HepG2 (cell line): ENCODE data around the gene VSTM4. TPM values are rescaled to one million over a fixed set of nuclear protein-coding genes. Genes with fewer than 3 reads are reported as not detected.

Source experiments
- ATAC-seq: fragments of 200-7000 bp; cut with Tn5 transposase; 3 replicates; pipeline ENCODE4 v1.9.1; 2020; ENCODE audit warnings: mild to moderate bottlenecking, moderate library complexity
- BruUV-seq: library from RNA; stranded (reverse); fragments of 400-500 nt; replicated peaks from 2 replicates; lab custom pipeline; 2021; lab: Mats Ljungman, UMichigan
- CTCF ChIA-PET: fragments of 300-600 bp; formaldehyde crosslinking; extraction: SDS; loops from one replicate; lab custom pipeline; 2021; ENCODE audit warnings: low total read pairs, inconsistent platforms, low intra/inter-chr PET ratio; lab: Yijun Ruan, JAX
- POLR2A ChIA-PET: fragments of 350-600 bp; sonication (Branson Sonifier 250); formaldehyde crosslinking; loops from one replicate; lab custom pipeline; 2020; ENCODE audit warnings: antibody characterized with exemption, inconsistent platforms; lab: Yijun Ruan, JAX
- DNase-seq: peaks from one replicate; pipeline ENCODE4 v3.0.0-alpha.2; 2015; ENCODE audit warnings: low spot score
- FAIRE-seq: peaks from 3 replicates; lab custom pipeline; 2011; peaks lifted over from hg19 to GRCh38; lab: Jason Lieb, UNC
- H2AFZ ChIP-seq: one replicate; pipeline ENCODE4 v1.6.1; 2011; ENCODE audit warnings: low read length, inconsistent platforms
- H3K27ac ChIP-seq: fragments of 300-600 bp; 3 replicates; pipeline ENCODE4 v1.8.0; 2011; ENCODE audit warnings: mixed run types, mild to moderate bottlenecking, mixed read lengths, low read length, inconsistent platforms; ENCODE audit not compliant: insufficient read depth; ENCODE audit errors: extremely low read length
- H3K27me3 ChIP-seq, 2 experiments: fragments of 200-600 bp in 1 of 2; 2 replicates in 1 of 2; 3 replicates in 1 of 2; pipeline versions ENCODE4 v1.6.0 to v1.8.0; 2011; ENCODE audit warnings: low read length in 2 of 2, mild to moderate bottlenecking in 2 of 2, moderate library complexity in 2 of 2, inconsistent platforms in 1 of 2; ENCODE audit not compliant: insufficient read depth in 2 of 2, control insufficient read depth in 1 of 2
- H3K36me3 ChIP-seq, 2 experiments: fragments of 200-600 bp in 1 of 2; replicated peaks in 1 of 2; 2 replicates in 1 of 2; 3 replicates in 1 of 2; pipeline versions ENCODE4 v1.5.1 to v1.8.0; 2011; ENCODE audit warnings: low read length in 2 of 2, inconsistent platforms in 1 of 2; ENCODE audit not compliant: insufficient read depth in 2 of 2, control insufficient read depth in 1 of 2
- H3K4me1 ChIP-seq: 2 replicates; pipeline ENCODE4 v1.5.1; 2012; ENCODE audit warnings: low read length, inconsistent platforms; ENCODE audit not compliant: insufficient read depth
- H3K4me2 ChIP-seq: 2 replicates; pipeline ENCODE4 v1.6.0; 2011; ENCODE audit warnings: low read depth, low read length, inconsistent platforms
- H3K4me3 ChIP-seq, 3 experiments: fragments of 200-600 bp in 1 of 3; sonication (generic), shearing (Covaris generic) in 1 of 3; replicated peaks in 1 of 3; 2 replicates each; pipeline ENCODE4 v1.5.1; 2011 to 2016; ENCODE audit warnings: low read length in 3 of 3, inconsistent platforms in 2 of 3, low read depth in 2 of 3, mild to moderate bottlenecking in 2 of 3, control low read depth in 1 of 3, mixed read lengths in 1 of 3; ENCODE audit not compliant: insufficient read depth in 1 of 3
- H3K79me2 ChIP-seq: one replicate; pipeline ENCODE4 v1.6.1; 2011; ENCODE audit warnings: low read length, inconsistent platforms; ENCODE audit not compliant: insufficient read depth
- H3K9ac ChIP-seq: 2 replicates; pipeline ENCODE4 v1.6.0; 2011; ENCODE audit warnings: mild to moderate bottlenecking, low read depth, low read length, inconsistent platforms; ENCODE audit not compliant: insufficient read depth
- H3K9me3 ChIP-seq: 2 replicates; pipeline ENCODE4 v1.5.1; 2012; ENCODE audit warnings: mild to moderate bottlenecking, low read length
- H4K20me1 ChIP-seq: 2 replicates; pipeline ENCODE4 v1.6.0; 2011; ENCODE audit warnings: inconsistent platforms, mild to moderate bottlenecking, low read length, moderate library complexity; ENCODE audit not compliant: insufficient read depth
- MZF1 ChIP-seq: sonication (generic); formaldehyde crosslinking; IDR thresholded peaks from 2 replicates; pipeline ENCODE4 v1.8.1; 2023; ENCODE audit warnings: mild to moderate bottlenecking, missing genetic modification reagents, borderline replicate concordance
- NFATC3 ChIP-seq: sonication (generic); formaldehyde crosslinking; IDR thresholded peaks from 2 replicates; pipeline ENCODE4 v1.5.1; 2020; ENCODE audit warnings: mild to moderate bottlenecking, missing genetic modification reagents
- POLR2AphosphoS2 ChIP-seq: IDR thresholded peaks from 2 replicates; pipeline ENCODE4 v1.6.1; 2011; ENCODE audit warnings: low read depth, low read length, improper control_type of control experiment
- RNF2 ChIP-seq: fragments of 450-650 bp; conservative IDR thresholded peaks from 2 replicates; pipeline ENCODE4 v1.6.1; 2016; ENCODE audit warnings: low read depth
- SNRNP70 ChIP-seq: fragments of 200-400 bp; formaldehyde crosslinking; IDR thresholded peaks from 2 replicates; pipeline ENCODE4 v1.6.1; 2017; ENCODE audit warnings: mild to moderate bottlenecking, low read depth, low read length, moderate library complexity
- SYNCRIP ChIP-seq: fragments of 200-400 bp; formaldehyde crosslinking; IDR thresholded peaks from 2 replicates; pipeline ENCODE4 v1.6.1; 2018; ENCODE audit warnings: mild to moderate bottlenecking, low read depth, low read length; ENCODE audit not compliant: insufficient read depth
- YEATS4 ChIP-seq: sonication (generic); formaldehyde crosslinking; IDR thresholded peaks from 2 replicates; pipeline ENCODE4 v1.4.0; 2020; ENCODE audit warnings: missing genetic modification reagents, borderline replicate concordance
- ZMYM4 ChIP-seq: sonication (generic); formaldehyde crosslinking; IDR thresholded peaks from 2 replicates; pipeline ENCODE4 v1.8.1; 2023; ENCODE audit warnings: mild to moderate bottlenecking, missing genetic modification reagents
- ZNF547 ChIP-seq: sonication (generic); formaldehyde crosslinking; IDR thresholded peaks from 2 replicates; pipeline ENCODE4 v1.5.1; 2020; ENCODE audit warnings: mild to moderate bottlenecking, missing genetic modification reagents
- ZNF572 ChIP-seq: sonication (generic); formaldehyde crosslinking; IDR thresholded peaks from 2 replicates; pipeline ENCODE4 v1.5.1; 2020; ENCODE audit warnings: mild to moderate bottlenecking, missing genetic modification reagents
- ZNF768 ChIP-seq: sonication (generic); formaldehyde crosslinking; IDR thresholded peaks from 2 replicates; pipeline ENCODE4 v1.4.0; 2020; ENCODE audit warnings: missing genetic modification reagents
- ZNF792 ChIP-seq: IDR thresholded peaks from 2 replicates; pipeline ENCODE4 v1.6.1; 2016
- ZSCAN5A ChIP-seq: sonication (generic); formaldehyde crosslinking; IDR thresholded peaks from 2 replicates; pipeline ENCODE4 v1.8.0; 2022; ENCODE audit warnings: mild to moderate bottlenecking, missing genetic modification reagents, borderline replicate concordance
- WGBS: methylation state at CpG from one replicate; pipeline ENCODE4 v1.1.6; 2017; ENCODE audit warnings: low lambda C conversion rate; 5-methylcytosine and 5-hydroxymethylcytosine counted together
- in situ Hi-C: cut with HindIII; loops from 2 replicates; pipeline ENCODE4 v1.10.0; 2017; ENCODE audit warnings: low pct_unique_long_range_greater_than_20kb; ENCODE audit not compliant: extremely low pct_ligation_motif_present
- intact Hi-C: fragments of 100-400 bp; cut with micrococcal nuclease; formaldehyde crosslinking; loops from one replicate; pipeline ENCODE4 v1.10.0; 2022; ENCODE audit not compliant: unreplicated experiment
- polyA plus RNA-seq, 8 experiments: library from polyadenylated mRNA; depleted of rRNA in 3 of 8; stranded (reverse) in 7 of 8; unstranded in 1 of 8; fragments of >200 nt; fragmentation: Illumina TruSeq in 4 of 8; extraction: Trizol in 4 of 8; gene quantifications; 2 replicates each; pipeline versions ENCODE4 v1.2.1 to v1.2.3, GENCODE V29; 2011 to 2016; ENCODE audit warnings: low read depth in 4 of 8, missing spikeins in 1 of 8, mixed read lengths in 1 of 8; ENCODE audit not compliant: insufficient read depth in 1 of 8
- total RNA-seq, 5 experiments: library from RNA; depleted of rRNA; stranded (reverse); fragments of >200 nt; fragmentation: Illumina TruSeq; extraction: Trizol; gene quantifications; 2 replicates each; pipeline ENCODE4 v1.2.3, GENCODE V29; 2016; ENCODE audit warnings: low read depth in 1 of 5
- TF ChIP-seq, protein P1 (sequence below): sonication (generic); formaldehyde crosslinking; IDR thresholded peaks from 2 replicates; pipeline ENCODE4 v1.4.0; 2020; ENCODE audit warnings: missing genetic modification reagents, borderline replicate concordance

VSTM4 gene
- total and polyA plus RNA-seq, 2 of the 13 experiments (the other 11 are each of a cell fraction or from before 2014, with no cell fraction given), result not detected

DNA sequence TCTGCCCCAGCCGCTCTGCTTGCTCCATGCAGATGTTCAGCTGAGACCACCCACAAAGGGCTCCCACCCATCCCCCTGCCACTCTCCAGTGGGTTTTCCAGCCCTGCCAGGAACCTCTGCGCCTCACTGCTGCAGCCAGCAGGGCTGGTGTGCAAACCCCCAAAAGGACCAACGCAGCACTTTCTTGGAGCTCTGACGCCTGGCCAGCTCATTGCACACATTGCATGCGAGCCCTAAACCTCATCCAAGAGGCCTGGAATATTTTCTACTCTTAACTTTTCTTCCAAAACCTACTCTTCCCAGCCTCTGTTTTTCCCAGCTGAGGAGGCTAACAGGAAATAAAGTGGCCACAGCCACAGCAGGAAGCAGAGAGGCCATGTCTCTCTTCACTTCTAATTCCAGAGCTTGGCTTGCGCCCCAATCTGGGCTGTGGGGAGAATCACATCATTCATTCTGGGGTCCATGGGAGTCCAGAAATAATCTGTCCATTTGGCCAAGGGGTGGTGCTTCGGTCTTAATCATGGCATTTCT is 23.1 kb upstream of the VSTM4 start:
- no TSS peak for BruUV-seq
- POLR2A ChIA-PET, result no interaction called here
- Histone ChIP-seq H3K27ac (no peak overlapping the region), H3K4me1 (no peaks in the 10 kb centered on the region), H3K27me3 (peaks cover 0 to 1% of the 10 kb centered on the region in 2 experiments; a peak in 3 of 5 replicates), H2AFZ (no peak overlapping the region), H3K4me3 (no peak overlapping the region), H3K9me3 (no peaks in the 10 kb centered on the region), H3K4me2 (no peak overlapping the region), H4K20me1 (no peaks in the 10 kb centered on the region), H3K79me2 (no peaks in the 10 kb centered on the region), H3K9ac (no peak overlapping the region), H3K36me3 (no peaks in the 10 kb centered on the region)
- no peak for DNase-seq
- intact Hi-C loops (no loop called here), in situ Hi-C loops (no loop called here)
- FAIRE-seq, result no peak
- CTCF ChIA-PET, result no interaction called here
- TF ChIP-seq ZNF792 (CRISPR knock-in tag), result no peak
- TF ChIP-seq SNRNP70, result no peak
- no peak for TF ChIP-seq ZNF547
- no peak for TF ChIP-seq ZNF768 (CRISPR knock-in tag)
- TF ChIP-seq ZSCAN5A, result no peak
- no peak for TF ChIP-seq NFATC3
- ATAC-seq, result no peak
- WGBS, result 25% methylated on average over 4 of the region's 7 CpGs

DNA sequence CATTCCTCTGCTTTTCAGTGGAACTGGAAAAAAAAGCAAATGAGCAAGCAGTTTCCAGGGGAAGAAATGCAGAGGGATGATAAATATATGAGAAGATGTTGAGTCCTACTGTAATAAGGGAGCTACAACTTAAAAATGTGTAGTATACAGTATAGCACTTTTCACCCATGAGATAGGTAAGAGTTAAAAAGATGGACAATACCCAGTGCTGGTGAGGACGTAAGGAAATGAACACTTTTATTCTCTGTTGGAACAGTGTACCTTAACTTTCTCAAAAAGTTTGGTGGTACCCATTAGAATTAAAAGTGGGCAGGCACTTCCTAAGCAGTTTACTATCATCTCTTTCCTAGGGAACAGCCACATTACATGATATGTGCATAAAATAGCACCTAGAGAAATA is 21.2 kb upstream of the VSTM4 start:
- H3K27ac ChIP-seq, result no peak overlapping the region
- BruUV-seq, result no TSS peak
- TF ChIP-seq YEATS4 (CRISPR knock-in tag) (no peak), MZF1 (CRISPR knock-in tag) (no peak), ZMYM4 (CRISPR knock-in tag) (no peak), SYNCRIP (no peak), POLR2AphosphoS2 (no peak), ZNF572 (CRISPR knock-in tag) (no peak), RNF2 (no peak)
- TF ChIP-seq, protein P1, sequence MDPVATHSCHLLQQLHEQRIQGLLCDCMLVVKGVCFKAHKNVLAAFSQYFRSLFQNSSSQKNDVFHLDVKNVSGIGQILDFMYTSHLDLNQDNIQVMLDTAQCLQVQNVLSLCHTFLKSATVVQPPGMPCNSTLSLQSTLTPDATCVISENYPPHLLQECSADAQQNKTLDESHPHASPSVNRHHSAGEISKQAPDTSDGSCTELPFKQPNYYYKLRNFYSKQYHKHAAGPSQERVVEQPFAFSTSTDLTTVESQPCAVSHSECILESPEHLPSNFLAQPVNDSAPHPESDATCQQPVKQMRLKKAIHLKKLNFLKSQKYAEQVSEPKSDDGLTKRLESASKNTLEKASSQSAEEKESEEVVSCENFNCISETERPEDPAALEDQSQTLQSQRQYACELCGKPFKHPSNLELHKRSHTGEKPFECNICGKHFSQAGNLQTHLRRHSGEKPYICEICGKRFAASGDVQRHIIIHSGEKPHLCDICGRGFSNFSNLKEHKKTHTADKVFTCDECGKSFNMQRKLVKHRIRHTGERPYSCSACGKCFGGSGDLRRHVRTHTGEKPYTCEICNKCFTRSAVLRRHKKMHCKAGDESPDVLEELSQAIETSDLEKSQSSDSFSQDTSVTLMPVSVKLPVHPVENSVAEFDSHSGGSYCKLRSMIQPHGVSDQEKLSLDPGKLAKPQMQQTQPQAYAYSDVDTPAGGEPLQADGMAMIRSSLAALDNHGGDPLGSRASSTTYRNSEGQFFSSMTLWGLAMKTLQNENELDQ (CRISPR knock-in tag), result no peak

More for the DNA sequence above, 21.2 kb upstream of the VSTM4 start:
- H3K79me2 ChIP-seq, result no peaks in the 10 kb centered on the region
- no peak overlapping the region for H3K9ac ChIP-seq
- H3K4me3 ChIP-seq, result no peak overlapping the region
- no peaks in the 10 kb centered on the region for H4K20me1 ChIP-seq
- ChIA-PET CTCF (no interaction called here), POLR2A (no interaction called here)
- in situ Hi-C loops, result no loop called here
- intact Hi-C loops, result no loop called here
- no peak for DNase-seq
- WGBS, result 38% methylated on average over 1 of the region's 1 CpG
- no peak overlapping the region for H3K4me2 ChIP-seq
- no peak for FAIRE-seq
- no peaks in the 10 kb centered on the region for H3K4me1 ChIP-seq
- no peaks in the 10 kb centered on the region for H3K36me3 ChIP-seq
- H3K9me3 ChIP-seq, result no peaks in the 10 kb centered on the region
- H3K27me3 ChIP-seq, result peaks cover 0 to 1% of the 10 kb centered on the region in 2 experiments; a peak in 3 of 5 replicates
- H2AFZ ChIP-seq, result no peak overlapping the region
- no peak for ATAC-seq
